Lower leg skin (tissue), 3 donors: Measurements from ENCODE around the gene MAD1L1.

Experiments used
- POLR2A ChIP-seq, 2 donors: fragments of 450-650 bp; IDR thresholded peaks; one replicate each; pipeline ENCODE4 v1.6.1; 2016 to 2017; ENCODE audit warnings: antibody characterized with exemption in 2 of 2, mild to moderate bottlenecking in 1 of 2, moderate library complexity in 1 of 2
- TF ChIP-seq, protein P1 (sequence below), 3 donors: fragments of 450-650 bp; IDR thresholded peaks; one replicate each; pipeline ENCODE4 v1.5.1; 2016; ENCODE audit warnings: antibody characterized with exemption in 3 of 3, mild to moderate bottlenecking in 3 of 3, moderate library complexity in 2 of 3

GRCh38 chr7:2075811-2076210 lies 156.9 kb downstream of the MAD1L1 start:
- TF ChIP-seq, protein P1, sequence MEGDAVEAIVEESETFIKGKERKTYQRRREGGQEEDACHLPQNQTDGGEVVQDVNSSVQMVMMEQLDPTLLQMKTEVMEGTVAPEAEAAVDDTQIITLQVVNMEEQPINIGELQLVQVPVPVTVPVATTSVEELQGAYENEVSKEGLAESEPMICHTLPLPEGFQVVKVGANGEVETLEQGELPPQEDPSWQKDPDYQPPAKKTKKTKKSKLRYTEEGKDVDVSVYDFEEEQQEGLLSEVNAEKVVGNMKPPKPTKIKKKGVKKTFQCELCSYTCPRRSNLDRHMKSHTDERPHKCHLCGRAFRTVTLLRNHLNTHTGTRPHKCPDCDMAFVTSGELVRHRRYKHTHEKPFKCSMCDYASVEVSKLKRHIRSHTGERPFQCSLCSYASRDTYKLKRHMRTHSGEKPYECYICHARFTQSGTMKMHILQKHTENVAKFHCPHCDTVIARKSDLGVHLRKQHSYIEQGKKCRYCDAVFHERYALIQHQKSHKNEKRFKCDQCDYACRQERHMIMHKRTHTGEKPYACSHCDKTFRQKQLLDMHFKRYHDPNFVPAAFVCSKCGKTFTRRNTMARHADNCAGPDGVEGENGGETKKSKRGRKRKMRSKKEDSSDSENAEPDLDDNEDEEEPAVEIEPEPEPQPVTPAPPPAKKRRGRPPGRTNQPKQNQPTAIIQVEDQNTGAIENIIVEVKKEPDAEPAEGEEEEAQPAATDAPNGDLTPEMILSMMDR (IDR thresholded peaks at IDR 0.05) = no peak
- TF ChIP-seq POLR2A (IDR thresholded peaks at IDR 0.05) = no peak
